Endodermal cell (in vitro differentiated cells): ENCODE measurements around the gene TMSB10. TPM values are rescaled to one million over a fixed set of nuclear protein-coding genes. Genes with fewer than 3 reads are reported as not detected.
A peak's percentile ranks its signal among the peaks of the same experiment; 100 is the strongest.

Experiments used
- DNase-seq: peaks from one replicate; pipeline ENCODE4 v3.0.0-alpha.2; 2017
- H3K27ac ChIP-seq: 2 replicates; pipeline ENCODE4 v1.5.1; 2013; ENCODE audit warnings: mild to moderate bottlenecking, low read depth, low read length, moderate library complexity
- H3K27me3 ChIP-seq: 2 replicates; pipeline ENCODE4 v1.6.1; 2013; ENCODE audit warnings: mild to moderate bottlenecking, low read length, moderate library complexity; ENCODE audit not compliant: insufficient read depth, control insufficient read depth, poor library complexity, severe bottlenecking
- H3K36me3 ChIP-seq: 2 replicates; pipeline ENCODE4 v1.7.0; 2013; ENCODE audit warnings: mild to moderate bottlenecking, low read length, moderate library complexity; ENCODE audit not compliant: control insufficient read depth, insufficient read depth
- H3K4me1 ChIP-seq: one replicate; pipeline ENCODE4 v1.7.0; 2013; ENCODE audit warnings: low read length; ENCODE audit not compliant: control insufficient read depth, insufficient read depth
- H3K4me3 ChIP-seq: 2 replicates; pipeline ENCODE4 v1.5.1; 2013; ENCODE audit warnings: mild to moderate bottlenecking, low read length, moderate library complexity
- H3K9ac ChIP-seq: 2 replicates; pipeline ENCODE4 v1.6.1; 2013; ENCODE audit warnings: mild to moderate bottlenecking, low read length, moderate library complexity; ENCODE audit not compliant: poor library complexity, severe bottlenecking; ENCODE audit errors: extremely low read depth
- H3K9me3 ChIP-seq: 2 replicates; pipeline ENCODE4 v1.6.1; 2013; ENCODE audit warnings: mild to moderate bottlenecking, low read length, moderate library complexity; ENCODE audit not compliant: control insufficient read depth
- H3K27ac Mint-ChIP-seq: 2 replicates; pipeline ENCODE4 v1.8.0; 2020; ENCODE audit warnings: mixed read lengths
- H3K27me3 Mint-ChIP-seq: 2 replicates; pipeline ENCODE4 v1.8.0; 2021; ENCODE audit warnings: mild to moderate bottlenecking, mixed read lengths; ENCODE audit not compliant: insufficient read depth
- H3K36me3 Mint-ChIP-seq: 2 replicates; pipeline ENCODE4 v1.8.0; 2020; ENCODE audit warnings: low read depth, mixed read lengths
- H3K4me1 Mint-ChIP-seq: 2 replicates; pipeline ENCODE4 v1.8.0; 2020; ENCODE audit warnings: mixed read lengths
- H3K4me3 Mint-ChIP-seq: 2 replicates; pipeline ENCODE4 v1.8.0; 2020; ENCODE audit warnings: mild to moderate bottlenecking, moderate library complexity, mixed read lengths
- H3K9me3 Mint-ChIP-seq: 2 replicates; pipeline ENCODE4 v1.8.0; 2020; ENCODE audit warnings: mild to moderate bottlenecking, mixed read lengths
- CTCF ChIP-seq: fragments of 200-600 bp; sonication (generic); conservative IDR thresholded peaks from 2 replicates; pipeline ENCODE4 v1.5.0; 2021; ENCODE audit warnings: antibody characterized with exemption, mild to moderate bottlenecking
- WGBS, 2 experiments: methylation state at CpG; one replicate each; pipeline versions ENCODE4 v1.1.5 to v1.1.7; 2013; ENCODE audit warnings: missing lambda C conversion rate in 2 of 2, mixed read lengths in 1 of 2; ENCODE audit not compliant: insufficient coverage in 1 of 2, insufficient read length in 1 of 2; 5-methylcytosine and 5-hydroxymethylcytosine counted together
- total RNA-seq, 2 donors: library from RNA; stranded (reverse); fragmentation: NEBNext Ultra II Directional in 1 of 2; extraction: Animal tissue kit (Norgen Biotek cat#: 25700) in 1 of 2; gene quantifications; 2 replicates in 1 of 2; 3 replicates in 1 of 2; pipeline ENCODE4 v1.2.1, GENCODE V29; 2021

TMSB10 gene
- total RNA-seq, 2 donors from 2014 or later = 2,719 to 2,976 TPM

- Mint-ChIP-seq H3K27ac (peak overlapping the region; percentile 41), H3K36me3 (no peaks in the 10 kb centered on the region), H3K4me3 (peak overlapping the region; percentile 60), H3K4me1 (peaks cover 24% of the 10 kb centered on the region), H3K27me3 (peaks cover 85% of the 10 kb centered on the region), H3K9me3 (no peaks in the 10 kb centered on the region)
- WGBS, 2 experiments = 2 to 12% methylated on average over 5 to 29 of the region's 29 CpGs
- TF ChIP-seq CTCF = peak; percentile 83
- Histone ChIP-seq H3K27ac (no peak overlapping the region), H3K9ac (no peak overlapping the region), H3K9me3 (no peaks in the 10 kb centered on the region), H3K4me1 (no peaks in the 10 kb centered on the region), H3K27me3 (peaks cover 81% of the 10 kb centered on the region), H3K36me3 (no peaks in the 10 kb centered on the region), H3K4me3 (peak overlapping the region; percentile 83)
- DNase-seq = peak; percentile 95
These were observed 23.7 kb upstream of the TMSB10 start for GRCh38 chr2:84881581-84882413.

- Histone ChIP-seq H3K27ac (no peak overlapping the region), H3K4me3 (no peak overlapping the region), H3K9me3 (no peaks in the 10 kb centered on the region), H3K4me1 (no peaks in the 10 kb centered on the region), H3K27me3 (peaks cover 75% of the 10 kb centered on the region), H3K9ac (no peak overlapping the region), H3K36me3 (no peaks in the 10 kb centered on the region)
- DNase-seq = no peak
- Mint-ChIP-seq H3K4me1 (peaks cover 24% of the 10 kb centered on the region), H3K27me3 (peaks cover 79% of the 10 kb centered on the region), H3K9me3 (no peaks in the 10 kb centered on the region), H3K27ac (no peak overlapping the region), H3K36me3 (no peaks in the 10 kb centered on the region), H3K4me3 (peak overlapping the region; percentile 60)
- WGBS, 2 experiments = 45 to 80% methylated on average over 2 to 3 of the region's 3 CpGs
- TF ChIP-seq CTCF = peak; percentile 20
These were observed 23.1 kb upstream of the TMSB10 start for GRCh38 chr2:84882414-84882738.

- no peak for TF ChIP-seq CTCF
- H3K27me3 ChIP-seq = peaks cover 69% of the 10 kb centered on the region
- no peak overlapping the region for H3K4me3 ChIP-seq
- 80 to 84% methylated on average over 2 to 3 of the region's 4 CpGs for WGBS, 2 experiments
- Mint-ChIP-seq H3K4me3 (no peak overlapping the region), H3K9me3 (no peaks in the 10 kb centered on the region), H3K4me1 (peaks cover 24% of the 10 kb centered on the region), H3K27ac (no peak overlapping the region), H3K27me3 (peaks cover 74% of the 10 kb centered on the region), H3K36me3 (no peaks in the 10 kb centered on the region)
- no peaks in the 10 kb centered on the region for H3K9me3 ChIP-seq
- no peak overlapping the region for H3K27ac ChIP-seq
- no peaks in the 10 kb centered on the region for H3K36me3 ChIP-seq
- no peak overlapping the region for H3K9ac ChIP-seq
- no peaks in the 10 kb centered on the region for H3K4me1 ChIP-seq
- DNase-seq = peak; percentile 29
These were observed 22.5 kb upstream of the TMSB10 start for GRCh38 chr2:84882775-84883550.
